ENCODE results near the gene APCDD1.
"Not testable (repeated sequence)": the region's sequence is repeated elsewhere in the genome, so short reads cannot be mapped to it uniquely, and the experiment has no call there.

APCDD1 gene

GRCh38 chr18:10533111-10533510 is 78.7 kb downstream of the APCDD1 start:
- Histone ChIP-seq H3K4me1 (ENCODE audit: low read length) (peaks cover 28% of the 10 kb centered on the region), H3K9me3 (ENCODE audit: insufficient read depth, low read length) (no peaks in the 10 kb centered on the region), H4K20me1 (ENCODE audit: insufficient read depth, low read length) (peaks cover 34% of the 10 kb centered on the region), H3K36me3 (replicated peaks; ENCODE audit: low read depth, low read length) (peaks cover 7% of the 10 kb centered on the region), H3K4me3 (ENCODE audit: low read length) (no peak overlapping the region), H3K79me2 (ENCODE audit: low read length) (peaks cover 41% of the 10 kb centered on the region), H3K27ac (ENCODE audit: low read length) (no peak overlapping the region), H3K9ac (ENCODE audit: low read length) (no peak overlapping the region), H3K4me2 (ENCODE audit: low read length) (no peak overlapping the region), H3K27me3 (ENCODE audit: low read depth, low read length) (no peaks in the 10 kb centered on the region), H2AFZ (ENCODE audit: low read depth, low read length) (no peak overlapping the region)
- TF ChIP-seq EZH2phosphoT487 (IDR thresholded peaks at IDR 0.05; ENCODE audit: low read depth) (no peak), CTCF (IDR thresholded peaks at IDR 0.05; ENCODE audit: low read depth, low read length) (no peak)

GRCh38 chr18:10536280-10536679 is 81.8 kb downstream of the APCDD1 start:
- Histone ChIP-seq H3K36me3 (replicated peaks; ENCODE audit: low read depth, low read length) (peaks cover 17% of the 10 kb centered on the region), H4K20me1 (ENCODE audit: insufficient read depth, low read length) (peaks cover 6% of the 10 kb centered on the region; the same call in 1 of the 2 replicates), H3K4me3 (ENCODE audit: low read length) (no peak overlapping the region), H3K9ac (ENCODE audit: low read length) (no peak overlapping the region), H3K4me1 (ENCODE audit: low read length) (no peaks in the 10 kb centered on the region), H3K4me2 (ENCODE audit: low read length) (no peak overlapping the region), H3K79me2 (ENCODE audit: low read length) (peaks cover 10% of the 10 kb centered on the region; the same call in 1 of the 2 replicates), H3K27me3 (ENCODE audit: low read depth, low read length) (no peaks in the 10 kb centered on the region), H3K9me3 (ENCODE audit: insufficient read depth, low read length) (no peaks in the 10 kb centered on the region), H3K27ac (ENCODE audit: low read length) (no peak overlapping the region), H2AFZ (ENCODE audit: low read depth, low read length) (no peak overlapping the region)
- TF ChIP-seq EZH2phosphoT487 (IDR thresholded peaks at IDR 0.05; ENCODE audit: low read depth) (no peak), CTCF (IDR thresholded peaks at IDR 0.05; ENCODE audit: low read depth, low read length) (no peak)

GRCh38 chr18:10537765-10538164 is 83.3 kb downstream of the APCDD1 start:
- Histone ChIP-seq H3K4me2 (ENCODE audit: low read length) (no peak overlapping the region), H3K9ac (ENCODE audit: low read length) (no peak overlapping the region), H3K4me3 (ENCODE audit: low read length) (no peak overlapping the region), H4K20me1 (ENCODE audit: insufficient read depth, low read length) (peaks cover 9% of the 10 kb centered on the region; the same call in 1 of the 2 replicates), H3K4me1 (ENCODE audit: low read length) (no peaks in the 10 kb centered on the region), H3K27me3 (ENCODE audit: low read depth, low read length) (no peaks in the 10 kb centered on the region), H2AFZ (ENCODE audit: low read depth, low read length) (no peak overlapping the region), H3K79me2 (ENCODE audit: low read length) (no peaks in the 10 kb centered on the region; the same call in 1 of the 2 replicates), H3K9me3 (ENCODE audit: insufficient read depth, low read length) (no peaks in the 10 kb centered on the region), H3K36me3 (replicated peaks; ENCODE audit: low read depth, low read length) (peaks cover 24% of the 10 kb centered on the region), H3K27ac (ENCODE audit: low read length) (no peak overlapping the region)
- TF ChIP-seq CTCF (IDR thresholded peaks at IDR 0.05; ENCODE audit: low read depth, low read length) (no peak), EZH2phosphoT487 (IDR thresholded peaks at IDR 0.05; ENCODE audit: low read depth) (no peak)

- H3K4me1 ChIP-seq (ENCODE audit: low read length); H3K4me2 ChIP-seq (ENCODE audit: low read length); H2AFZ ChIP-seq (ENCODE audit: low read depth, low read length); H3K9me3 ChIP-seq (ENCODE audit: insufficient read depth, low read length); H3K27ac ChIP-seq (ENCODE audit: low read length); H3K79me2 ChIP-seq (ENCODE audit: low read length); H3K27me3 ChIP-seq (ENCODE audit: low read depth, low read length); H3K4me3 ChIP-seq (ENCODE audit: low read length); H4K20me1 ChIP-seq (ENCODE audit: insufficient read depth, low read length); H3K9ac ChIP-seq (ENCODE audit: low read length): not testable (repeated sequence)
- H3K36me3 ChIP-seq (replicated peaks; ENCODE audit: low read depth, low read length) = peaks cover 26% of the 10 kb centered on the region
Measured at GRCh38 chr18:10539124-10539523, 84.7 kb downstream of the APCDD1 start.
